NCI-H2227 (cell line): ENCODE measurements around the gene NR1D2.

Experiments
- DNase-seq: peaks from one replicate; lab custom pipeline; 2025; ENCODE audit not compliant: unreplicated experiment; lab: John Stamatoyannopoulos, UW

NR1D2 gene

GRCh38 chr3:23928524-23928923, 16.6 kb upstream of the NR1D2 start:
- no peak for DNase-seq

GRCh38 chr3:23931597-23931996, 13.5 kb upstream of the NR1D2 start:
- no peak for DNase-seq

DNA sequence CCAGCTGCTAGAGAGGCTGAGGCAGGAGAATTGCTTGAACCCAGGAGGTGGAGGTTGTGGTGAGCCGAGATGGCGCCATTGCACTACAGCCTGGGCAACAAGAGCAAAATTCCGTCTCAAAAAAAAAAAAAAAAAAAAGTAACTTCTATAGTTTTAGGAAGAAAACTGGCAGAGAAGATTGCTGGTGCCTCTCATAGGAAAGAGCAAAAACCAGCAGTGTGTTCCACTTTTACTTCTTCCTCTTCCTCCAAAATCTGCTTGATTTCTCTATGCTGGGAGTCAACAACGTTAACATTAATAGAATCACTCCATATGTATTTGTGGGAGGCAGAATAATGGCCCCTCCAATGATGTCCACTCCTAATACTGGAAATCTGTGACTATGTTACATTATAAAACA, 12.5 kb upstream of the NR1D2 start:
- no peak for DNase-seq

- DNase-seq, result no peak
These were observed 10.8 kb upstream of the NR1D2 start for GRCh38 chr3:23934253-23934652.

DNA sequence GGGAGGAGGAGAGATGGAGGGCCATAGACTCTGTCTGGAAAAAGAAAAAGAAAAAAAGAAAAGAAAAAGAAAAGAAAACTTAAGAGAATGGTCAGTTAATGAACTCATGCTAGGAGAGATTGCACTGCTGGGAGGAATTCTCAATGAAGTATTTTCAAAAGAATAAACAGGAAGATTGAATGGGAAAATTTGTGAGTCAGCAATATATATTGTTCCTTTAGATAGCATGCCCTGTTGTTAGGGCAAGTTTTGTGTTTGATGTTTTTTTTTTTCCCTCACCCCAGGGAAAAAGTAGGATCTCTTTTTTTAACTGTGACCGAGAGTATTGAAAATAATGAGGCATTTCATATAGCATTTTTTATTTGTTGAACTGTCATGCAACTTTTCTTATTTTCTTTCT, 7.8 kb upstream of the NR1D2 start:
- no peak for DNase-seq

DNA sequence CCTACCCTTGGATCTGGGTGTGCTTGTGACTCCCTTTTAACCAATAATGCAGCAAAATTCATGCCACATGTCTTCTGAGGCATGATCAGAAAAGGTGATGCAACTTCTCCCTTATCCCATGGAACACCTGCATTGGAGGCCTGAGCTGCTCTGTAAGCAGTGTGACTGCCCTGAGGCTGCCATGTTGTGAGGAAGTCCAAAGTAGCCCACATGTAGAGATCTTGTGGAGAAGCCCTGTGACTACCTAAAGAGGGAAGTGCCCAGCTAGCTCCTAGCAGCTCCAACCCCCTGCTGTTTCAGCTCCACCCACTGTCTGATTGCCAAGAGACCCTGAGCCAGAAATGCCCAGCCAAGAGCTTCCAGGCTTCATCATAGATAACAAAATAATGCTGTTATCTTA, 6.4 kb upstream of the NR1D2 start:
- DNase-seq, result no peak

DNA sequence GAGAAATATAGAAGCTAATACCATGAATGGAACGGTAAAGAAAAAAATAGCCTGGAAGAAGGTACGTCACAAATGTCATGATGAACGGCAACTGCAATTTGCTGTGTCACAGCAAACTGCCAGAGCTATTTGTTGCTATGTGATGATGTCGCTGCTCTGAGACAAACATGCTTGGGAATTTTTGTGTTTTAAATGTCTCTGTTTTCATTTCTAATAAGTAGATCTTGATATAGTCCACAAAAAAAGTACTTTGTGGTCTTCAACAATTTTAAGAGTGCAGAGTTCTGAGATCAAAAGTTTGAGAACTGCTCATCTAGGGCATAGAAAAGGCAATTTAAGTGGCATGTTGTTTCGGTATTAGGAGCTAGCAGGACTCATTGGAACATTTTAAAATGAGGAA, 4.3 kb upstream of the NR1D2 start:
- no peak for DNase-seq

GRCh38 chr3:23941440-23941839, 3.6 kb upstream of the NR1D2 start:
- DNase-seq, result no peak

GRCh38 chr3:23942546-23942945, 2.5 kb upstream of the NR1D2 start:
- DNase-seq, result no peak

DNA sequence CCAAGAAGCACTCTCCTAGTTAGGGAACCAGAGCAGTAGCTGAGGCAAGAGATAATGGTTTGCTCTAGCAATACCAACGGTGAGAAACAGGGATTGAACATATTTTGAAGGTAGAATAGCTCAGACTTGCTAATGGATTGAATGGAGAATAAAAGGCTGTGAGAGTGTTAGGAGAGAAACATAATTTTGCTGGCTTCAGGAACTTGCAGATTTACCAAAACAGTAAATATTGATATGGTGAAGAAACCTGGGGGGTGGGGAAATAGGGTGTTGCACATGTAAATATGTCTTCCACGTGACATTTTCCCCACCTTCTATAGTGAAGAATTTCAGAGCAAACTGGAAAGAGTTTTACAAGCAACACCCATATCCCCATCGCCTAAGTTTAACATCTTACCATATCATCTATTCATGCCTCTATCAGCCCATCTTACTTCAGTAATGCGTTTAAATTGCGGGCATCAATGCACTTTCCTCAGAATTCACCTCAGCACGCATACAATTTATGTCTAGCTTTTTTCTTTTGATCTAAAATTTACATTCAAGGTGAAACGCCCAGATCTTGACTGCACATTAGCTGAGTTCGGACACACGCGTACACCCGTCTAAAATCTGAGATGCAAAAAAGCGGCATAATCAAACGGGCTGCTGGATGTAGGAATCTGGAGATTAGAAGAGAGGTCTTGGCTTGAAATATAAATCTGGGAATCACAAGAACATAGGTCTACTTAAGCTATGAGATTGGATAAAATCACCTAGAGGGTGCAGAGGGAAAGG, 891 bp upstream of the NR1D2 start:
- no peak for DNase-seq

- no peak for DNase-seq
These were observed 502 bp downstream of the NR1D2 start for GRCh38 chr3:23945663-23945912.

- DNase-seq, result peak; percentile 97
These were observed 1.0 kb downstream of the NR1D2 start for GRCh38 chr3:23945913-23946687.

DNA sequence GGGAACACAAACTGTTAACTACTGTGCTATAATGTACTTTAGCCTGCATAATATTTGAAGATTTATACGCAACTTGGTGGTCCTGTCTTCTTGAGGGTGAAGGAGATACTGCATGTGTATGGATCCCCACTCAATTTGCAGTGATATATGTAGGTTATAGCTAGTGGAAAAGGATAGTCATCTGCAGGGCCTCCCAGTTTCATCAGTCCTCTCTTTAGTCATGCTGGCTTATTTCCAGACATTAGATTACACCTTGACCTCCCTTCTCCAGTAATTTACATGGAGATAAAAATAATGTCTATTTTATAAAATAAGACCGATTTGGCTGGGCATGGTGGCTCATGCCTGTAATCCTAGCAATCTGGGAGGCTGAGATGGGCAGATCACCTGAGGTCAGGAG, 3.7 kb downstream of the NR1D2 start:
- no peak for DNase-seq

- DNase-seq, result no peak
These were observed 4.7 kb downstream of the NR1D2 start for GRCh38 chr3:23949784-23950183.

GRCh38 chr3:23950293-23950692, 5.2 kb downstream of the NR1D2 start:
- no peak for DNase-seq

- DNase-seq, result no peak
These were observed 7.6 kb downstream of the NR1D2 start for GRCh38 chr3:23952646-23953045.

- no peak for DNase-seq
These were observed 8.4 kb downstream of the NR1D2 start for GRCh38 chr3:23953523-23953922.

- no peak for DNase-seq
These were observed 9.1 kb downstream of the NR1D2 start for GRCh38 chr3:23954144-23954543.

GRCh38 chr3:23956701-23957100, 11.6 kb downstream of the NR1D2 start:
- DNase-seq, result no peak

GRCh38 chr3:23959135-23959900, 14.2 kb downstream of the NR1D2 start:
- DNase-seq, result no peak

- DNase-seq, result no peak
These were observed 15.6 kb downstream of the NR1D2 start for GRCh38 chr3:23960649-23961048.

GRCh38 chr3:23961066-23961465, 16.0 kb downstream of the NR1D2 start:
- no peak for DNase-seq
